Measurements from ENCODE around the gene PFKL.
"Not testable (repeated sequence)": the region's sequence is repeated elsewhere in the genome, so short reads cannot be mapped to it uniquely, and the experiment has no call there.

PFKL gene

GRCh38 chr21:44347911-44348451 lies 48.1 kb downstream of the PFKL start:
- no peak for DNase-seq

GRCh38 chr21:44348861-44349260 lies 49.0 kb downstream of the PFKL start:
- no peak for DNase-seq

DNA sequence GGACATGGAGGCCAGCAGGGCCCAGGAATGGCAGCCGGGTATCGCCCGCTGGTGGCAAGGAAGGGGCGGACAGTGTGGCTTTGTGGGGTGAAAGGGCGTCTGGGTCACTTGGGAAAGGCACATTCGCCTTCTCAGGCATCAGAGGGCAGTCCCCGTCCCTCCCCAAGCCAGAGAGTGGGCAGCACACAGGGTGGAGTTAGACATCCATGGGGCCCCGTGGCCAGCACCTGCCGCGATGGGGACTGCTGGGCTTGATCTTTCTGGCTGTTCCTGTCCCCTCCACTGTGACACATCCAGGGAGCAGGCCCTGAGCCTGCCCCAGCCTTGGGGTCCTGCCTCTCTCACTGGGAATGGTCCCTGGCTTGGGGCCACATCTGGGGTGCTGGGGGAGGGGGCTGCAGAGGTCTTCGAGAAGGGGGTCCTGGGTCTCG lies 49.6 kb downstream of the PFKL start:
- no peak for DNase-seq

DNA sequence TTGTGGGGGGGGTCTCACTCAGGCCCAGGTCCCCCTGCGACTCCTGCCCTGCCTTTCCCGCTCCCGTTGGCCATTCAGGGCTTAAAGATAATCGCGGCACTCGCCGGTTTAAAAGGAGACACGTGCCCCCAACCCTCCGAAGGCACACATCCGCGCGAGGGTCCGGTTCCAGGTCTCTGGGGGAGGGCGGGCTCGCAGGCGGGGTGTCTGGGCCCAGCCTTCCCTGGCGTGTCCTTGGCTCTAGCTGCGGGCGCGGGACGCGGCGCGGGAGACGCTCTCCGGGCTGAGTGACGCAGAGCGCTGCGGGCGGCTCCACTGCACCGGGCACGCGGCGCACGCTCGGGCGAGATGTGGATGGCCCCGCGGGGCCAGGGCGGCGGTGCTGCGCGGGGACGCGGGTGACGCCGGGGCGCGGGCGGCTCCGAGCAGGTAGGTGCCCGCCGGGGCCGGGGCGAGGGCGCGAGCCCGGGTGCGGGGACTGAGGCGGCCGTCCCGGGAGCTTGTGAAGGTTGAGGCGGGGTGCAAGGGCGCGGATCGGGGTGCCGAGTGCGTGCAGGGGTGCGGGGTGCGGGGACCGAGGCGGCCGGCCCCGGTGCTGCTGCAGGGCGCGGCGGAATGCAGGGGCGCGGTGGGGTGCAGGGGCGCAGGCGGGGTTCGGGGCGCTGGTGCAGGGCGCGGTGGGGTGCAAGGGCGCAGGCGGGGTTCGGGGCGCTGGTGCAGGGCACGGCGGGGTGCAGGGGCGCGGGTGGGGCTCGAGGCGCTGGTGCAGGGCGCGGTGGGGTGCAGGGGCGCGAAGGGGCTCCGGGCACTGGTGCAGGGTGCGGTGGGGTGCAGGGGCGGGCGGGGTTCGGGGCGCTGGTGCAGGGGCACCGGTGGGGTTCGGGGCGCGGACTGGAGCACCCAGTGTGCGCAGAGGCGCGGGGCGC lies 50.3 kb downstream of the PFKL start:
- no peak for DNase-seq

DNA sequence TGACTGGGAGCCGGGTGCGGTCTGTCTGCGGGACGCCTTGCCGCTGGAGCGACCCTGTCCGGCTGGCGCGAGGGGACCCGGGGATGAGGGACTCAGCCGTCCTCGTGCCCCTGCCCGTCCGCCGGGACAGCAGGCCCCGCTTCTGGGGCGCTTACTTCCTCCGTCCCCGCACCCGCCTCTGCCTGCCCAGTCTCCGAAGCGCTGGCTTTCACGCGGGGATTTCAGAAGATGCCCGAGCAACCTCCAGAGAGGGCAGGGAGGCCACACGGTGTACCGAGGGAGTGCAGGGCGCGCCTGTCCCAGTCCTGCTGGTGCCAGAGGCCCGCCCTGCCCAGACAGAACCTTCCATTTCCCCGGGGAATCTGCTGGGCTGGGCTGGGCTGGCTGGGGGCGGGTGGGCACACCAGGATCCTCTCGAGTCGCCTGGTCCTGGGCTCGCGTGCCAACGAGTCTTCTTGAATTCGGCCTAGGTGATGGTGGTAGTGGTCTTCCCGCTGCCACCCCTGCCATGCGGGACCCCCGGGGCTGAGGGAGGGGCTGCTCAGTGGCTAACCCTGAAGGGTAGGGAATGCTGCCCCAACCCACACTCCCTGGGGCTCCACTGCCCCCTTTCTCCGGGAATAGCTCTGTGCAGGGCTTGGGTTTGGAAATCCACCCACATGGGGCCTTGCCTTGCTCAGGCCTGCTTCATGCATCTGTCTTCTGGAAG lies 51.1 kb downstream of the PFKL start:
- DNase-seq: no peak

DNA sequence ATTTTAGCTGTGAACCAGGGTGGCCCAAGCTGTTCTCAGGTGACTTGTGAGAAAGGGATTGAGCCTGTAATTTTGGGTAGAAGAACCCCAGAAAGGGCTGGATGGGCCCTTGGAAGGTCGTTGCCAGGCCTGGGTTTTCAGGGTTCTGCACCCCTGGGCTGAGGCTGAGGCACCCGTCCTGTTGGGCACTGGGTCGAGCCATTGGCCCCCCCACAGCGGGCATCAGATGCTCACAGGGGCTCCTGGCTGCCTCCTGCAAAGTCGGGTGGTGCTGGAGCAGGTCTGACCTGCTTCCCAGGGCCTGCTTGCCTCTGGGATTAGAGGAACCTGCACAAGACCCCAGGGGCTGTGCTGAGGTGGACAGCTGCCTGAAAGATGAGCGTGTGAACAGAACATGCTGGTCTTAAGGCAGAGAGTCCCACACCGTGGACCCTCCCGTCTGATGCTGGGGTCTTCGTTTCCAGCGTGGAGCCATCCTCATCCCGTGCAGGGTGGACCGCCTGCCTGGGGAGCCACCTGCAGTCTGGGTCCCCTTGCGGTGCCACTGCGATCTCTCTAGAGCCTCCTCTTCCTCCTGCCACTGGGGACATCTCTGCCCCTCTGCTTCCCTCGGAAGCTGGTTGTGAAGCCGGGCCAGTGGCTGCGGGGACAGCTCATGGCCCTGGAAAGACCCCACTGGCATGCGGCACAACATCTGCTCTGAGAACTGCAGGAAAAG lies 51.8 kb downstream of the PFKL start:
- DNase-seq: no peak

DNA sequence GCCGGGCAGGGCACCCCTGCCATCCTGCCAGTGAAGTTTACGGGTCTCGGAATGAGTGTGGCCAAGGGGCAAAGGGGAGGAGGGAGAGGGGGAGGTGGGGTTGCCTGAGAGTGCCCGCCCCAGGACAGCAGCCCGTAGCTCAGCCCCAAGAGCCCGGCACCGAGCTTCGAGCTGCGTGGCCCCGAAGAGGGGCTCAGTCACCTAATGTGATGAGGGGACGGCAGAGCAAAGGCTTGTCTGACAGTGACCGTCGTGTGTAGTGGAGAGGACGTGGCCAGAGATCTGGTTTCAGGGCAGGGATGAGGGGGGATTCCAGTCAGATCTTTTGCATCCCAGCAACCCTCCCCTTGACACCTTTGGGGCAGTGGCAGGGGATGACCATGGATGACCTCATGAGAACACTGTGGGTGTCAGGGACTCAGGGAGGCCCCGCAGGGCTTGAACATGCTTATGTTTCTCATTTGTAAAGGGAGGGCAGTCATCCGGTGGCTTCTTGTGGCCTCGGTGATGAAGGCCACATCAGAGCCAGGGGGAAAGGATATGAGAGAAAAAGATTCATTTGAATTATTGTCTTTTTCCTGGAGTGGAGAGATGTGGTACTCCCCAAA lies 52.5 kb downstream of the PFKL start:
- DNase-seq: no peak

DNA sequence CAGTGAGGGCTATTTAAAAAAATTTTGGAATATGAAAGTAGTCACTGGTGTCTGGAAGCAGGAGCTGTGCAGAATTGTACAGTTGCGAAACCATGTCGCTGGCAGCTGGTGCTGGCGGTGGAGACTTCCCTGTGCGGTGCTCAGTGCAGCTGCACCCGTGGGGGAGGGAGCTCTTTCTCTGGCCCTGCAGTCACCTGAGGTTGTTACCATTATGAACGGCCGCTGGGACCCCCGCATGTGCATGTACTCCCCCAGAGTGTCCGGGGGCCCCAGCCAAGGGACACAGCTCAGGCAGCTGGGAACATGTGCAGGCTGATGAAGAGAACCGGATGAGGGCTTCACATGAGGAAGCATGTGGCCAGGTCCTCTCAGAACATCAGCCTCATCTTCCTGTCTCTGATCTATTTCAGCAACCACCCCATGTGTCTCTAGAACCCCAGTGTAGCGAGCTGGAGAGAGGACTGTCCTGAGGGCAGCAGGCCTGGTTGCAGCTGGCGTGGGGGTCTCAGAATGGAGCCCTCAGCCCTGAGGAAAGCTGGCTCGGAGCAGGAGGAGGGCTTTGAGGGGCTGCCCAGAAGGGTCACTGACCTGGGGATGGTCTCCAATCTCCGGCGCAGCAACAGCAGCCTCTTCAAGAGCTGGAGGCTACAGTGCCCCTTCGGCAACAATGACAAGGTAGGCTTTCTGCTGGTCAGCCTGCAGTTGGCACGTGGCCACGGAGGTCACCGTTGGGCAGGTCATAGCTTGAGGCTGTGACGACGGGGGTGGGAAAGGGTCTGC lies 53.5 kb downstream of the PFKL start, which contains the start of gene TRPM2:
TSS of gene TRPM2 (plus strand) at position 431 of the 780 bp plus-strand sequence. CDS start at position 511, 80 bp downstream.
- no peak for DNase-seq

DNA sequence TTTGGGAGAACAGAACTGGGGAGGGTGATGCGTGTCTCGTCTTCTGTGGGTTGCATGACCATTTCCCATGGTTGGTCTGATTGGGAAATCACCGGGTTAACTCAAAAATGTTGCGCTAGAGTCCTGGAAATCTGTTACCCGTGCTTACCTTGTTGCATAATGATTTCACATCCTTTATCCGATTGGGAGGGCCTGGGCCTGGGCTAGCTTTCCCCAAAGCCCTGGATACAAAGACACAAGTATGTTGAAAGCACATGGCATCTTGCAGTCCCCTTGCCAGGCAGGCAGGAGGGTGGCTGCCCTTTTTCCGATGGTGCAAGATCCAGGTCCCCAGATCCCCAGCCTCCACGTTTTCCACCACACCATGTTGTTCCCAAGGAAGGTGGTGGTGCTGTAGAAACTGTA lies 54.1 kb downstream of the PFKL start:
- no peak for DNase-seq

GRCh38 chr21:44354775-44355771 lies 55.2 kb downstream of the PFKL start:
- DNase-seq: no peak

DNA sequence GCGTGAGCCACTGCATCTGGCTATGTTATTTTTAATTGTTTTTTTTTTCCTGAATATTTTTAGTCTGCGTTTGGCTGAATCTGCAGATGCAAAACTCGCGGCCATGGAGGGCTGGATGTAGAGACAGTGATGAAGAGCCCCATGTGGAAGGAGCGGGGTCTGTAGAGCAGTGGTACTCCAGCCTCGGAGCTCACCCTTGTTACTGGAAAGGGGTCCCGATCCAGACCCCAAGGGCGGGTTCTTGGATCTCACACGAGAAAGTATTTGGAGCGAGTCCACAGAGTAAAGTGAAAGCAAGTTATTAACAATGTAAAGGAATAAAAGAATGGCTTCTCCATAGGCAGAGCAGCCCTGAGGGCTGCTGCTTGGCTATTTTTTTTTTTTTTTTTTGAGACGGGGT lies 56.3 kb downstream of the PFKL start:
- DNase-seq: no peak

- DNase-seq: no peak
These were observed 56.8 kb downstream of the PFKL start for GRCh38 chr21:44356636-44357035.

GRCh38 chr21:44357064-44357837 lies 57.4 kb downstream of the PFKL start:
- no peak for DNase-seq

GRCh38 chr21:44359396-44359795 lies 59.5 kb downstream of the PFKL start:
- DNase-seq: no peak

DNA sequence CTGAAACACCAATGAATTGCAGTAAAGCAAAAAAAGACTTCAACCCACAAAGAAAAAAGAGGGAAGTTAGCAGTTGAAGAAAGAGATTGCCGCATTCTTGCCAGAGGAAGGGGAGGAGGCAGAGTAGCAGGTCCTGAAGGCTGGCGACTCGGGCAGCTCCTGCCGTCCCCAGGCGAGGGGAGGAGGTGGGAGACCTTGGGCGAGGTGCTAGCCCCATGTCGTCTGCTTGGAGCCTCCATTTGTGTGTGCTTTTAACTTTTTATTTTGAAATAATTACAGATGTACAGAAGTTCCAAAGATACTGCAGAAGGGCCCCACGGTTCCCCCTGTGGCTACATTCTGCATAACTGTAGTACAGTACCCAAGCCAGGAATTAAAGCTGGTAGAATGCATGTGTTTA lies 60.3 kb downstream of the PFKL start:
- no peak for DNase-seq

DNA sequence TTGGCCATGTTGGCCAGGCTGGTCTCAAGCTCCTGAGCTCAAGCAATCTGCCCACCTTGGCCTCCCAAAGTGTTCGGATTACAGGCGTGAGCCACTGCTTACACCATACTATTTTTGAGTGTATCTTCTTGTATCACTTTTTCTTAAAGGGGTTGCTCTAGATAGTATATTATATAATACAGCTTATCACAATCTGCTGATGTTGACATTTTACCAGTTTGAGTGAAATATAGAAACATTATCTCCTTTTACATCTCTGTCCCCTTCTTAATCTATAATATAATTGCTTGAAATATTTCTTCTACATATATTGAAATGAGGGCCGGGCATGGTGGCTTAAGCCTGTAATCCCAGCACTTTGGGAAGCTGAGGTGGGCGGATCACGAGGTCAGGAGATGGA lies 62.0 kb downstream of the PFKL start:
- not testable (repeated sequence) for DNase-seq

DNA sequence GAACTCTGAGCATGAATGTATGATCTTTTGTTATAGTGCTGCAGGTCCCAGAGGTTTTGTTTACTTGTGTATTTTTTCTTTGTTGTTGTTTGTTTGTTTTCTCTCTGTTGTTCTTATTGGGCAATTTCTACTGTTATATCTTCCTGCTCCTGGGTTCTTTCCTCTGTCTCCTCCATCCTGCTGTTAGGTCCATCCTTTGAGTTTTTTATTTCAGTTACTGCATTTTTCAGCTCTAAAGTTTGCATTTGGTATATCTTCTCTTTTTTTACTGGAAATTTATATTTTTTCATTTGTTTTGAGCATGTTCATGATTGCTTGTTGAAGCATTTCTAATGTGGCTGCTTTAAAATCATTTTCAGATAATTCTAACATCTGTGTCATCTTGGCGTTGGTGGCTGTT lies 63.4 kb downstream of the PFKL start:
- no peak for DNase-seq

DNA sequence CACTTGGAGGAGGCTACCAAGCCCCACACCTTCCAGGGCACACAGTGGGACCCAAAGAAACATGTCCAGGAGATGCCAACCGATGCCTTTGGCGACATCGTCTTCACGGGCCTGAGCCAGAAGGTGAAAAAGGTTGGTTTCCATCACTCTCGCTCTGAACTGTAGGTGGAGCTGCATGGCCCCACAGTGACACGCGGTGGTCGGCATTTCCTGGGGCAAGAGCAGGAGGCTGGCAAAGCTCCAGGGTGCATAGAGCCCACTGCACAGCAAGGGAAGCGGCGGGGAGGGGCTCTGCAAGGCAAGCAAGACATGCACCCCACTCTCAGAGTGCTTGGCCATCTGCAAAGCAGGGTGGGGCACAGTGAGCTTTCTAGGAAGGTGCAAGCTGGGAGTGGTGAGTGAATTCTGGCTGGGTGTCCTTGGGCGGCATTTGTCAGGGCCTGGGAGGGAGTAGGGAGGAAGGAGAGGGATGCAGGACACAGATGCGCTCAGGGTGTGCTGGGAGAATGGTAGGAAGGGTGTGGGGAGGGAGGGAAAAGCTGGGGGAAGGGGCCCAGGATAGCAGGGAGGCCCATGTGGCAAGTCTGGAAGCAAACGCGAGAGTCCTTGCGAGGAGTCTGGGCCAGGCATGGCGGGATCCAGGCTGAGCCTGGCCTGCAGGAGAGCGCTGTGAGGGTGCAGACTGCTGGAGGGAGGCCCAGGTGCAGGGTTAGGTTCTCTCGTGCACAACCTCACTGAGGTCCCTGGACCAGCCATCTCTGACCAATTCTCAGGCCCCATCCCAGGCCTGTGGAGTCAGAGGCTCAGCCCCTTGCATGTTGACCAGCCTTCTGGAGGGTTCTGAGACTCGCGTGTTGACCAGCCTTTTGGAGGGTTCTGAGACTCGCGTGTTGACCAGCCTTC lies 64.5 kb downstream of the PFKL start:
- DNase-seq: no peak
